ENCODE results near the gene ATP2C2.

DNA sequence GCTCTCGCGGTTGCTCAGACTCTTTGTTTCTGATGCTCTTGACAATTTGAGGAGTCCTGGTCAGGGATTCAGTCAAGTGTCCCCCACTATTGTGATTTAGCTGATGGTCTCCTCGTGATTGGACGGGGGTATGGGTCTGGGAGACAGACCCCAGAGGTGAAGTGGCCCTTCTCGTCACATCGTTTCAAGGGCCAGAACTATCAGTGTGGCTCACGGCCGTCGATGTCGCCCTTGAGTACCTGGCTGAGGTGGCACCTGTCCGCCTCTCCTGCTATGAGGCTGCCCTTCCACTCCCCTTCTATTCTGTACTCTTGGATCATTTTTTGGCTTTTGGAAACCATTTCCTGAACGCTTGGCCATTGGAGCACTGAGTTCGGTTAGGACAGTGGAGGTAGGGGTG is 143.5 kb downstream of the ATP2C2 start:
- TF ChIP-seq TAF1 (IDR thresholded peaks at IDR 0.05; ENCODE audit: low read depth, low read length) (no peak), POLR2A (IDR thresholded peaks at IDR 0.05; ENCODE audit: low read depth, low read length) (no peak), SPI1 (IDR thresholded peaks at IDR 0.05; ENCODE audit: low read depth, low read length) (no peak), POLR2AphosphoS5 (IDR thresholded peaks at IDR 0.05; ENCODE audit: low read depth, low read length) (no peak)
